ENCODE results near the gene CCDC120.

The CCDC120 gene

GRCh38 chrX:49043987-49044281 is 14.9 kb upstream of the CCDC120 start:
- in situ Hi-C loops (cut with MboI; ENCODE audit: low pct_unique_long_range_greater_than_20kb, low sequenced_read_pairs, unreplicated experiment) = no loop called here
- TF ChIP-seq, protein P1, sequence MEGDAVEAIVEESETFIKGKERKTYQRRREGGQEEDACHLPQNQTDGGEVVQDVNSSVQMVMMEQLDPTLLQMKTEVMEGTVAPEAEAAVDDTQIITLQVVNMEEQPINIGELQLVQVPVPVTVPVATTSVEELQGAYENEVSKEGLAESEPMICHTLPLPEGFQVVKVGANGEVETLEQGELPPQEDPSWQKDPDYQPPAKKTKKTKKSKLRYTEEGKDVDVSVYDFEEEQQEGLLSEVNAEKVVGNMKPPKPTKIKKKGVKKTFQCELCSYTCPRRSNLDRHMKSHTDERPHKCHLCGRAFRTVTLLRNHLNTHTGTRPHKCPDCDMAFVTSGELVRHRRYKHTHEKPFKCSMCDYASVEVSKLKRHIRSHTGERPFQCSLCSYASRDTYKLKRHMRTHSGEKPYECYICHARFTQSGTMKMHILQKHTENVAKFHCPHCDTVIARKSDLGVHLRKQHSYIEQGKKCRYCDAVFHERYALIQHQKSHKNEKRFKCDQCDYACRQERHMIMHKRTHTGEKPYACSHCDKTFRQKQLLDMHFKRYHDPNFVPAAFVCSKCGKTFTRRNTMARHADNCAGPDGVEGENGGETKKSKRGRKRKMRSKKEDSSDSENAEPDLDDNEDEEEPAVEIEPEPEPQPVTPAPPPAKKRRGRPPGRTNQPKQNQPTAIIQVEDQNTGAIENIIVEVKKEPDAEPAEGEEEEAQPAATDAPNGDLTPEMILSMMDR (IDR thresholded peaks at IDR 0.05; ENCODE audit: extremely low read depth, insufficient read depth, missing control alignments) = no peak
- DNase-seq (ENCODE audit: low spot score) = no peak

DNA sequence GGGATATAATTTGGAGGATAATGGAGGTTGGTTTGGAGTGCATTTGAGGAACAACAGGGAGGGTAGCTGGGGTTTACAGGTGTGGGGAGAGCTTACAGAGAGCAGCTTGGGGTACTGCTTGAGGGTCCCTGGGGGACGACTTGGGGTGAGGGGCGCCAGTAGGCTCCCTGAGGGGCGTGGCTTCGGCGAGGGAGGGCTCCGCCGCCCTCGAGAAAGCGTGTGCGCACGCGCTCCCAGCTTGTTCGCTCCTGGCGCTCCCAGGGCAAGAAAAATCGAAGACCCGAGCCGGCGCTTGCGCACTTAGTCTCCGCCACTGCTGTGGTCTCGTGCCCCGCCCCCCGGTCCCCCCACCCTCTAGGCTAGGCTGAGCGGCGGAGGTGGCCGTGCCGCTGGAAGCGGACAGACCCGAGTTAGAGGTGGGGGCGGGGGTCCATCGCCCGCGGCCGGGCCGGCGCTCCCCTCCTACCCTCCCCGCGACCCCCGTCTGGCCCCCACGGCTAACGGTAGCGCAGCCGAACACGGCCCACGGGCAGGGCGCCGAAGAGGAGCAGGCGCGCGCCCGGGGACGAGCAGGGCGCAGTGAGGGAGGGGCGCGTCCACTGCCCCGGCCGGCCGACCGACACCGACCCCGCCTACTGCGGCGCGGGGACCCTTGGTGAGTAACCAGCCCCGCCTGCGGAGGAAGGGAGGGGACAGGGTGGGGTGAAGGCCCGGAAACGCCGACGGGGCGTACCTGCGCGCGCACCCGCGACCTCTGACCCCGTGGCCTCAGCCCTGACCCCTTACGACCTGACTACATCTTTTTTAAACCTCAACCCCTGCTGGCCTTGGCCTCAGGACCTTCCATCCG is 5.4 kb upstream of the CCDC120 start:
- in situ Hi-C loops (cut with MboI; ENCODE audit: low pct_unique_long_range_greater_than_20kb, low sequenced_read_pairs, unreplicated experiment) = no loop called here
- TF ChIP-seq, protein P1 (IDR thresholded peaks at IDR 0.05; ENCODE audit: extremely low read depth, insufficient read depth, missing control alignments) = no peak
- peak; percentile 83 for DNase-seq (ENCODE audit: low spot score)

GRCh38 chrX:49054073-49054762 is 4.6 kb upstream of the CCDC120 start:
- in situ Hi-C loops (cut with MboI; ENCODE audit: low pct_unique_long_range_greater_than_20kb, low sequenced_read_pairs, unreplicated experiment) = no loop called here
- DNase-seq (ENCODE audit: low spot score) = no peak
- TF ChIP-seq, protein P1 (IDR thresholded peaks at IDR 0.05; ENCODE audit: extremely low read depth, insufficient read depth, missing control alignments) = no peak

DNA sequence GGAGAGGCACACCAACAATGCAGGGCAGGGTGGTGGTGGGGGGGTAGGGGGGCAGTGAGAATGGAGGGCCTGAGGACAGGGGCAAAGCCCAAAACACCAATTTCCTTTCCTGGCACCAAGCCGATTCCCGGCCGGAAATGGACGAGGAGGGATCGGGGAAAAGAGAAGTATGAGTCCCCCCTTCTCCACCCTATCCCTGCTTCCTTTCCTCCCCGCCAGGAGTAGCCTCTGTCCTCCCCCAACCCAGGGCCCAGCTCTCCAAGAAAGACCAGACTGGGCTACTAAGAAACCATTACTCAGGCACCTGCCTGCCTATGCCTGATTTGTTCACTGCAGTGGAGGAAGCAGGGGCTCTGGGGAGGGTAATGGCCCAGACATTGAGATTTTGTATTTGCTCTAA is 402 bp downstream of the CCDC120 start:
- in situ Hi-C loops (cut with MboI; ENCODE audit: low pct_unique_long_range_greater_than_20kb, low sequenced_read_pairs, unreplicated experiment) = no loop called here
- TF ChIP-seq, protein P1 (IDR thresholded peaks at IDR 0.05; ENCODE audit: extremely low read depth, insufficient read depth, missing control alignments) = no peak
- DNase-seq (ENCODE audit: low spot score) = no peak

GRCh38 chrX:49059681-49060085 is 884 bp downstream of the CCDC120 start:
- in situ Hi-C loops (cut with MboI; ENCODE audit: low pct_unique_long_range_greater_than_20kb, low sequenced_read_pairs, unreplicated experiment) = no loop called here

GRCh38 chrX:49060914-49061313 is 2.1 kb downstream of the CCDC120 start:
- TF ChIP-seq, protein P1 (IDR thresholded peaks at IDR 0.05; ENCODE audit: extremely low read depth, insufficient read depth, missing control alignments) = no peak

More at GRCh38 chrX:49059681-49060085, 884 bp downstream of the CCDC120 start:
- no peak for DNase-seq (ENCODE audit: low spot score)
- TF ChIP-seq, protein P1 (IDR thresholded peaks at IDR 0.05; ENCODE audit: extremely low read depth, insufficient read depth, missing control alignments) = no peak

More at GRCh38 chrX:49060914-49061313, 2.1 kb downstream of the CCDC120 start:
- DNase-seq (ENCODE audit: low spot score) = no peak
- in situ Hi-C loops (cut with MboI; ENCODE audit: low pct_unique_long_range_greater_than_20kb, low sequenced_read_pairs, unreplicated experiment) = no loop called here
